Dermis microvascular lymphatic vessel endothelial cell (primary cell): ENCODE measurements around the gene WNK2. TPM values are rescaled to one million over a fixed set of nuclear protein-coding genes. Genes with fewer than 3 reads are reported as not detected.
A peak's percentile ranks its signal among the peaks of the same experiment; 100 is the strongest.

Experiments used
- DNase-seq, 2 donors: peaks; one replicate each; pipeline versions ENCODE4 v3.0.0 to v3.0.0-alpha.2; 2010; ENCODE audit warnings: low read depth in 2 of 2
- total RNA-seq: library from RNA; depleted of rRNA; stranded (reverse); fragments of >200 nt; gene quantifications from 2 replicates; pipeline ENCODE4 v1.2.1, GENCODE V29; 2014

Gene WNK2
- total RNA-seq, 1 donor from 2014 or later: under 0.01 TPM

DNA sequence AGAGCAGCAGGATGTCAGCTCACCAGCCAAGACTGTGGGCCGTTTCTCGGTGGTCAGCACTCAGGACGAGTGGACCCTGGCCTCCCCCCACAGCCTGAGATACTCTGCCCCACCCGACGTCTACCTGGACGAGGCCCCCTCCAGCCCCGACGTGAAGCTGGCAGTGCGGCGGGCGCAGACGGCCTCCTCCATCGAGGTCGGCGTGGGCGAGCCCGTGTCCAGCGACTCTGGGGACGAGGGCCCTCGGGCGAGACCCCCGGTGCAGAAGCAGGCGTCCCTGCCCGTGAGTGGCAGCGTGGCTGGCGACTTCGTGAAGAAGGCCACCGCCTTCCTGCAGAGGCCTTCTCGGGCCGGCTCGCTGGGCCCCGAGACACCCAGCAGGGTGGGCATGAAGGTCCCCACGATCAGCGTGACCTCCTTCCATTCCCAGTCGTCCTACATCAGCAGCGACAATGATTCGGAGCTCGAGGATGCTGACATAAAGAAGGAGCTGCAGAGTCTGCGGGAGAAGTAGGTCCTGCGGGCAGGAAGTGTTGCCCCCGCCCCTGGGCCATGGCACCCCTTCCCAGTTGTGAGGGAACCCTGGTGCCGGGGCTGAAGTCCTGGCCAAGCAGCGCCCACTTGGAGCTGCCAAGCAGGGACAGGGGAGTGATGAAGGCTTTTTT is 108.9 kb downstream of the WNK2 start:
- no peak for DNase-seq

DNA sequence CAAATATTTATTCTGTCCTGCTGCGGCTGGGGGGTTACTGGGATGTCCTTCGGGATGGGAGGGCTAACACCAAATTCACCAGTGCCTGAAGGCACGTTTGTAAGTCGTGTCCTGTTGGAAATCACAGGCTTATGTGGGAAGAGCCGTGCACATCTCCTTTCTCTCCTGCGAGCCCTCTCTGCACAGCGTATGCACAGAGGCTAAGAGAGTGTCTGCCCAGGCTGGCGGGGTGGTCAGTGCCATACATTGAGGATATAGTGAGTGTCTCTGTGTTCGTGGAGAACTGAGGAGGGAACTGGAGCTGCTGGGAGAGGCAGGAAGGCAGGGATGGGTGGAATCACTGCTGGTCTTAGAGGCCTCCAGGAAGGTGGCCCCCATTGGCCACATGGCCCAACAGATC is 110.1 kb downstream of the WNK2 start:
- DNase-seq: no peak

DNA sequence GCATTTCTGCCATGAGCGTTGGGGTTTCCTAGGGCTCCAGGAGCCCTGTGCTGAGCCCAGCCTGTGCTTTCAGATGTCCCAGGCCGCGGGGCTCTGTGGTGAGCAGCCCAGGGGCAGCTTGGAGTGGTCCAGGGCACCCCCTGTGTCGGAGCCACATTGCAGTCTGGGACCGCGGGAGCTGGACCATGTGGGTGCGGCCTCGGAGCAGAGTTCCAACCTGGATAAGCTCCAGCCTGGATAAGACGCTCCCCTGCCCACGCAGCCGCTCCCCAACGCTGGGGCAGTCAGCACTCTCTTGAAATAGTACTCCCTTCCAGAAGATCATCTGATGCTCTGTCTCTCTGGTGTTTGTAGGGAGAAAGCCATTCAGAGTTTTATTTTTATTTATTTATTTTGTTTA is 111.1 kb downstream of the WNK2 start:
- no peak for DNase-seq

DNA sequence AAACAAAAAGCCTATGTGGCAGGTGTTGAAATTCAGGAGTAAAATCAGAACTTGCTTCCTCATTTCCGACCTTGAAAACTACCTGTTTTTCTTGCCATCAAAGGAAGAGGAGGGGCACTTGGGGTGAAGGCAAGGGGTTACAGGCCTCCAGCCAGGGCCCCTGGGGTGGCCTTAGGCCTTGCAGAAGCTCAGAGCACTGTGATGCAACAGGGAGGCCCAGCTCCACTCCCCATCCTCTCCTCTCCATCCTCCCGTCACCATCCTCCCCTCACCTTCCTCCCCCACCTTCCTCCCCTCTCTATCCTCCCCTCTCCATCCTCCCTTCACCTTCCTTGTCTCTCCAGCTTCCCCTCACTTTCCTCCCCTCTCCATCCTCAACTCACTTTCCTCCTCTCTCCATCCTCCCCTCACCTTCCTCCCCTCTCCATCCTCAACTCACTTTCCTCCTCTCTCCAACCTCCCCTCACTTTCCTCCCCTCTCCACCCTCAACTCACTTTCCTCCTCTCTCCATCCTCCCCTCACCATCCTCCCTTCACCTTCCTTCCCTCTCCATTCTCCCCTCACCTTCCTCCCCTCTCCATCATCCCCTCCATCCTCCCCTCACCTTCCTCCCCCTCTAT is 111.6 kb downstream of the WNK2 start:
- no peak for DNase-seq

DNA sequence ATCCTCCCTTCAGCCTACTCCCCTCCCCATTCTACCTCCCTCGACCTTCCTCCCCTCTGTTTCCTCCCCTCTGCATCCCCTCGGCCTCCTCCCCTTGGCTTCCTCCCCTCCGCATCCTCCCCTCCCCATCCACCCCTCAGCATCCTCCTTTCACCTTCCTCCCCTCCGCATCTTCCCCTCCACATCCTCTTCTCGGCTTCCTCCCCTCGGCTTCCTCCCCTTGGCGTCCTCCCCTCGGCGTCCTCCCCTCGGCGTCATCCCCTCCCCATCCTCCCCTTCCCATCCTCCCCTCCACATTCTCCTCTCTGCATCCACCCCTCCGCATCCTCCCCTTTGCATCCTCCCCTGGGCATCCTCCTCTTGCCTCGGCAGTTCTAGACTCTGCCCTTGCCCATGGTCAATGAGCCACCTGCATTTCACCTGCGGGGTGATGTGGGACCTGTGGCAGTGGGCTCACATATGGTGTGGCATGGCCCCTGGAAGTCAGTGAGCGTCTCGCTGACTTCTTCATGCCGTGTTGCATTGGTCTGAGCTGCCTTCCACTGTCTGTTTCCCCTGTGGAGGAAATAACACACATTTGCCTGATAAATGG is 113.0 kb downstream of the WNK2 start:
- no peak for DNase-seq

DNA sequence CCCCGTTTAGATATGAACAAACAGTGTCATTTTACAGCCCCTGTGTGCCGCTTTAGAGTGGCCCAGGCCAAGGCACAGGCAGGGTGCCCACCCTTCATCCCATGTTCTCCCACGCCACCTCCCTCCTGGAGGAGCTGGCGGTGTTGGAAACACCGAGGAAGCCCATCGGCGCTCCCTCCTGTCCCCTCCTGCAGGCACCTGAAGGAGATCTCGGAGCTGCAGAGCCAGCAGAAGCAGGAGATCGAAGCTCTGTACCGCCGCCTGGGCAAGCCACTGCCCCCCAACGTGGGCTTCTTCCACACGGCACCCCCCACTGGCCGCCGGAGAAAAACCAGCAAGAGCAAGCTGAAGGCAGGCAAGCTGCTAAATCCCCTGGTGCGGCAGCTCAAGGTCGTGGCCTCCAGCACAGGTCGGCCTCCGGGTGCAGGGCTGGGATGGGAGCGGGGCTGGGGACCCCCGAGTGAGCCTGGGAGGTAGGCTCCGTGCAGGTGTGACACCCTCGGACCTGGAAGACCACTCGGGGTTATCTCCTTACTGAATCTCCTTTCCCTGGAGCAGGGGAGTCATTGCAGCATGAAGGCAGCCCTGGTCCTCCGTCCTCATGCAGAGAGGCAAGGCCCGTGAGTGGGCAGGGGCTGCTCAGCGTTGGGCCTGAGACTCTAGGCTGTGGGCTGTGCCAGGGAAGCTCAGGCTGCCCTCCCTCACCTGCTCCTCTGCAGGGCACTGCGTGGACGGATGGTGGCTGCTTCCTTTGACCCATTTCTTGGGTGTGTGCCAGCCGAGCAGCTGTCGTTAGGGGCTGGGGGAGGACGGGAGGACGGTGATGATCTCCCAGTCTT is 113.9 kb downstream of the WNK2 start:
- DNase-seq: no peak

DNA sequence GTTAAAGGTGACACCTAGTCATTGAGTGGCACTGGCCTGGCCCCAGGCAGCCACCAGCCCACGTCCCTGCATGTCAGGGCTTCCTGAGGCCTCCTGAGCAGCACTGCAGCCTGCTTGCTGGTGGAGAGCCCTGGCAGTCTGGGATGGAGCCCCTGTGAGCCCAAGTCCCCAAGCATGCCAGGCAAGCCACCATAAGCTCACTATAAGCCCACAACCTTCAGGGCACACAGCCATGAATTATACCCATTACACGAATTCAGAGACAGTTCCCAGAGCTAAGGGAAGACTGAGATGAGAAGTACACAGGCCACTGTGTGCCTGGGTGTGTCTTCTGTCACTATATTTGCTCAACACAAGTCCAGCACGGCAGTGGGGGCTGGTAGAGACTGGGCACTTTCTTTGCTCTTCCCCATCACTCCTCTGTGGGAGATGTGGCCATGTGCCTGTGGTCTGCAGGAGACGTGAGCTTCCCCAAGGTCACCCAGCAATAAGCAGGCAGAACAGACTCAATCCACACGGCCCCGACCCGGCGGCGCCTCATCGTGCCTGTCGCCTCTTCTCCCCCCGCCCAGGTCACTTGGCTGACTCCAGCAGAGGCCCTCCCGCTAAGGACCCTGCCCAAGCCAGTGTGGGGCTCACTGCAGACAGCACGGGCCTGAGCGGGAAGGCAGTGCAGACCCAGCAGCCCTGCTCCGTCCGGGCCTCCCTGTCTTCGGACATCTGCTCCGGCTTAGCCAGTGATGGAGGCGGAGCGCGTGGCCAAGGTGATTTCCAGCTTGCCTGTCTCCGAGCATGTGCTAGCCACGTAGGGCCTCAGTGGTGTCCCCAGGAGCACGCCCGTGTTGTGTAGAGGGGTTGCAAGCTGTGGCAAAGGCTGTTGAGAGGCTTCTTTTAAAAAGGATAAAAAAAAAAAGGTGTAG is 114.8 kb downstream of the WNK2 start:
- DNase-seq: no peak

DNA sequence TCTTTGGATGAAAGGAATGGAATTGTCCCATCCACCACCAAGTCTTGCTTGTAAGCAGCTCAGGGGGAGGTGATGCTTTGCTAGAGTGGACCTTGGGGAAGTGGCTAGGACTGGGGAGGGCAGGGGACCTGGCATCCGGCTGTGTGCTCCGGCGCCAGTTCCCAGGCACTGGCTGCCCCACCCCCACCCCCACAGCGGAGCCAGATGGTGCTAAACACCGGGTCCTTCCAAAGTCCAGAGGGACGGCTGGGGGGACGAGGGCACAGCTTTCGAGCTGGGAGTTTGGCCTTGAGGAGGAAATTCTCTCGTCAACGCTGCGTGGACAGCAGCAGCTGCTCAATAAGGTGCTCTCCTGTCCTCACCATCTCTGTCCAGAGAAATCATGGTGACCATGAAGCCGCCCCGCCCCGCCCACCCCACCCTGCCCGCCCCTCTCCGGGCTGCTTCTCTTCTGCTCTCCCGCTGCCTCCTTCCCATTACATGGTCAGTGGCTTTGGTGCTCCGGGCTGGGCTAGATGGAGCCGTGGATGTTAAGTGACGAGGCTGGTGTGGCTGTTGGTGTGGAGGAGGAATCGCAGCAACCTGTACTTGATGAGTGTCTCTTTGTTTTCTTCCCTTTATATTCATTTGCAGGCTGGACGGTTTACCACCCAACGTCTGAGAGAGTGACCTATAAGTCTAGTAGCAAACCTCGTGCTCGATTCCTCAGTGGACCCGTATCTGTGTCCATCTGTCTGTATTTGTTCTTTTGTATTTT is 115.7 kb downstream of the WNK2 start:
- no peak for DNase-seq

DNA sequence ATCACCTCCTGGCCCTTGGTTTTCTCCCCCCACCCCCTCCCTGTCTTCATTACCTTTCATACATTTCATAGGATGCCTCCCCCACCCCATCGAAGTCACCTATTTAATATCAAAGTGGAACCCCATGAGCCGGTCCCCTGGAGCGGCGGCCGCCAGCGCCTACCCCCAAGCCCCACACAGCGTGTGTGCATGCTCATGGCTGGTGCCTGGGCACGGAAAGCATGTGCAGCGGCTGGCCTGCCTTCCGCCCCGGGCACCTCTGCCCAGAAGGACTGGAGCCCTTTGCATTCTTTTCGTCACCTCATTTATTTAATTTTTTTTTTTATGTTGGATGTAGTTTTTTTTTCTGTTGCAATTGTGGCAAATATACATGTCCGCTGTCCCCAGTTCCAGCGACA is 116.2 kb downstream of the WNK2 start:
- no peak for DNase-seq

DNA sequence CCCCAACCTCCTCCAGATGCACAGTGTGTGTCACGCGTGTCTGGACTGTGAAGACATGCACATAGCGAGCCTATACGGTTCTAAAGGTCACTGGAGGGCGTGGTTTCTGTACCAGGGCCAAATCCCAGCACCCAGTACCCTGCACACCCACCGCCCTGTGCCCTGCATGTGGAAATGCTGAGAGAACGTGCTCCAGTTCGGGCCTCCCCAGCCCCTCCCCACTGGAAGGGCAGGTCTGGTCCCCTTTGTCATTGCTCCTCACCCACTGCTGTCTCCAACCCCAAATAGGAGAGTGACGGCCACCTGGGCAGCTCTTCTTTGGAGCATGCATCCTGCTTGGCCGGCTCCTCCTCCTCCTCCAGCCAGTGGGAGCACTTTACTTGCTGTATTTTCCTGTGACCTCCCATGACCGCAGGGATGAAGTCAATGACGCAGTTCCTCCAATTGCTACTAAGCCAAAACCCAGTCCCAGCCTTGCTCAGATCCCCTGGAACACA is 116.7 kb downstream of the WNK2 start:
- DNase-seq: no peak

DNA sequence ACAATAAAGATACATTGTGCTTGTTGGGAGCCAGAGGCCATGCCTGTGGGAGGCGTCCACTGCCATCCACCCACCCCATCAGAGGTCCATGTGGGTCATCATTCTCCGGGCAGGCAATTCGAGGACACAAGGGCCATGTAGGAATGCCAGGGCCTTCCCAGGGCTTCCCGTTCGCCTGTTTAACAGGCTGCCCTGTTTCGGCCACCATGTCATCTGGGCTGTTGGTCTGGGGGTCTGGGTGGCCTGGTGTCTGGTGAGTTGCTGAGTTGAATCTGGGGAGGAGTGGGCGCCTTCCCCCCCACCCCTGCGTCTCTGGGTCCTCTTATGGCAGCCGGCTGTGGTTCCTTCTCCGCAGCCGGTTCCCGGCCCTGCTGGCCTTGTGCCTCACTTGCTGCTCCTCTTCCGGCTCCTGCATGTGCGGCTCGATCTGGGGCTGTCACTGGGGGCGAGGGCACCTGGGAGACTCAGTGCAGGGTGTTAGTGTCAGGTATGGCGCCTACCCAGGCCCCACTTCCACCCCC is 117.4 kb downstream of the WNK2 start:
- no peak for DNase-seq

DNA sequence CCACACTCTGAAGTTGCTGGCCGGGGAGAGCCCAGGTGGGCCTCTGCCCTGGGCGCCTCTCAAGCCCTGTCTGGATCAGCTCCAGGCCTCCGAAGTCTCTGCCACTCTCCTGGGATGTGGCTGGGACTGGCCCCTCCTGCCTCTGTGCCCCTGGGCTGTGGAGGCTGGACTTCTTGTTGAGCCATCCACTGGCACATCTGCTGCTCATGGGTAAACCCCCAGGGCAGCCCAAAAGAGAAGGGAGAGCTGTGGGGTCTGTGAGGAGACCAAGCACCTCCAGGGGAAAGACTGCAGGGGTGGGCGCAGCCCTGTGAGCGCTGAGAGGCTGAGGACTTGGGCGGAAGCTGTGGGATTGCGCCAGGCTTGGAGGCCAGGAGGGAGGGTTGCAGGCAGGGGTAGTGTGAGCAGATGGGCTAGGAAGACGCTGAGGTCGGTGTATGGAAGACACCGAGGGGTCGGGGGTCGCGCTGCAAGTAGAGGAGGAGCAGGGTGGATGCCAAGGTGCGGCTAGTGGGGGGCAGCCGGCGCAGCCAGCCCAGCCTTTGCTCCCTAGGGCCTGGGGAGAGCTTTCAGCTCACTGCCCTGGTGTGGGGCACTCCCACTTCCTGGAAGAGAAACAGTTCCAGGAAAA is 118.1 kb downstream of the WNK2 start:
- no peak for DNase-seq

DNA sequence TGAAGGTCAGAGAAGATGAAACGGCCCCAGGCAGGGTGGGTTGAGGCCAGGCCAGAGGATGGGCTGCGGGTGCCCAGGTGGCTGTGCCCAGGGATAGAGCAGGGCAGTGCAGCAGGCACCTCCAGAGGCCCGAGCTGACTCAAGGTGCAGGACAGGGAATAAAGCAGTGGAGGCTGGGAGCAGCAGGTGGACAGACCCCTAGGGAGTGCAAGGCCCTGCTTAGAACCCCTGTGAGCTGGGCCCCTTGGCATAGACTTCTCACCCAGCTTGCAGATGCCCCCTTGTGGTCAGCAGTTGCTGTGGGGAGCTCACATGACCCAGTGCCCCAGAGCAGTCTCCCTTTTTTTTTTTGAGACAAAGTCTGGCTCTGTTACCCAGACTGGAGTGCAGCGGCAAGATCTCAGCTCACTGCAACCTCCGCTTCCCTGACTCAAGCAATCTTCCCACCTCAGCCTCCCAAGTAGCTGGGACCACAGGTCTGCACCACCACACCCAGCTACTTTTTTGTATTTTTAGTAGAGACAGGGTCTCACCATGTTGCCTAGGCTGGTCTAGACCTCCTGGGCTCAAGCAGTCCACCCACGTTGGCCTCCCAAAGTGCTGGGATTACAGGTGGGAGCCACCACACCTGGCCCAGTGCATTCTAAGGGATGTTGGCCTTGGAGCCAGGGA is 118.8 kb downstream of the WNK2 start:
- DNase-seq: peak; percentile 45 to 75

DNA sequence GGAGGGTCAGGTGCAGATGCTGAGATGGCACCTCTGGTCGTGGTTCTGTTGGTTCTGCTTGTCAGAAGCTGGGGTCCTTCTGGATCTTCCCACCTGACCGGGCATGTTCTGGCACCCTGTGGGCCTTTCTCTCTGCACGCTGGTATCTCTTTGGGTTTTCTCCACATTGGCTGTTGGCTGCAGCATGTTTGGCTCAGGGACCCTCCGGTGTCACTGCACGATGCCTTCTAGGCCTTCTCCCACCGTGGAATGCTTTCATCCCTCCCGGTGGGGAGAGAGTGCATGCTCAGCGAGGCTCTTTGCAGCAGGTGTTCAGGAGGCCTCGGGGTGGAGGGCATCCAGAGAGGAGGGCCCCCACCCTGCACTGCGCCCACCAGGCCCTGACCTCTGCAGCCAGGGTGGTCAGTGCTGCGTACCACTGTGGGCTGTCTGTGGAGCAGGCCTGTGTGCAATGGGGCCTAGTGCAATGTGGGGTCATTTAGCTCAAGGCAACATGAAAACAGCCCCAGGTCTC is 119.4 kb downstream of the WNK2 start:
- DNase-seq: no peak

DNA sequence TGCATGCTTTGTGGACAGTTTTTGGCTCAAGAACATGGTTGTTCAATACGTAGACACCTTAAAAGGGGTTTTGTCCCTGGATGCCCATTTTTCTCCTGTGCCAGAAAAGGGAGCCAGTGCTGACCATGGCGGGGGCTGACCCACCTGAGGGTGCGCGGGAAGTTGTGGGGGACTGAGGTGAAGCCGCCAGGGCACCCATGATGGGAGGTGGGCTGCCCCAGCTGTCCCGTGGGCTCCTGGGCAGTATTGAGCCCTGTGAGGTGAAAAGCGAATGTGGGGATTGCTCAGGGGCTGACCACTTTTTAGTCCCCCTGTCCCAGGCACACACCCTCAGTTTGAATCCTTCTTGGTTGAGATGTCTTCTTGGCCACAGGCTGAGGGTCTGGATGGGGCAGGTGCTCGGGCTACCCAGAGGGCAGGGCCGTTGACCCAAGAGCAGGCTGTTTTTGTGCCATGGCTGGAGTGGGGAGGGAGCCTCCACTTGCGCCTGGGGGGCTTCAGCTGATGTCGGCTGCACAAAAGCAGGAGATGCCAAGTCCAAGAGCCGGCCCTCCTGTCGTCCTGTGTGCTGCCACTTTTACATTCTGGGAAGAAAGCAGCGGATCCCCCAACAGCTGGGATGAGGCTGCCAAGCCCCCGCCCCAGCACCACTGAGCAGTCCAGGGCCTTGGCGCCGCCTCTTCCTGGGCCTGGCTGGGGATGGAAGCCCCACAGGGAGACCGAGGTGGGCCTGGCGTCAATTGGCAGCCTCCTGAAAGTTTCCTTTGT is 120.1 kb downstream of the WNK2 start:
- no peak for DNase-seq

DNA sequence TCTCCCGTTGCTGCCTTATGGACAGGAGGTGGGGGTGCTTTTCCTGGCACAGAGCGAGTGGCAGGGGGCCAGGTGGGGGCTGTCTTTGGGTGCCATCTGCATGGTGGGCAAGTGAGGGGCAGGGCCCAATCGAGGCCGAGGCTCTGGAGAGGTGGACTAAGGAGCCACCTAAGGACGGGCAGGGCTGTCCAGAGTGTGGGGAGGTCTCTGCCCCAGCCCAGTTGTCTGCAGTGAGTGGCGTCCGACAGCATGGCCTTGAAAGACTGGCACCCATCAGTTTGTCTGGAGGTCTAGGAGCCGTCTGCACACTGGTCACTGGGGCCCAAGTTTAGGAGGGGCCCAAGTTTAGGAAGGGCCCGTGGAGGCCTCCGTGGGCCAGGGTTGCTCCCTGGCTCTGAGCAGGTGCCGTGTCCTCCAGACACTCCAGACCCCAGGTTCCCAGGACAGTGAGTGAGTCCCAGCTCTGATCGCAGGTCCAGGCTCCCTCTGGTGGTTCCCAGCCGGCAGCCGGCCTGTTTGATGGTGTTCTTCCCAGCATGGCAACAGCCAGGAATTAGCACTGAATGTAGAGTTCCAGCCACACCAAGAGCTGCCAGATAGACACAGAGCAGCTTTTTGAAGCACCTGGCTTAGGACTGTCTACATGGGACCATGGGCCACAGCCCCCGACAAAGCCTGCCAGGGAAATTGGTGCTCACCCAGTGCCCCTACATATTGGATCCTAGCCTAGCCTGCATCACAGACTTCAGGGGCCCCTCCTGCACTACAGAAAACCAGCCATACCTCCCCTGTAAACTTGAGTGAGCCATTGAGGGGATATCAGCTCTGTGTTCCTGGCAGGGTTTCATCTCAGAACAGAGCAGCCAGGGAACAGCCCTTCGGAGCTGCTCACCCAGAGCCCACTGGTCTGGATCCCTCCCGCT is 120.9 kb downstream of the WNK2 start:
- DNase-seq: peak; percentile 33 to 53

DNA sequence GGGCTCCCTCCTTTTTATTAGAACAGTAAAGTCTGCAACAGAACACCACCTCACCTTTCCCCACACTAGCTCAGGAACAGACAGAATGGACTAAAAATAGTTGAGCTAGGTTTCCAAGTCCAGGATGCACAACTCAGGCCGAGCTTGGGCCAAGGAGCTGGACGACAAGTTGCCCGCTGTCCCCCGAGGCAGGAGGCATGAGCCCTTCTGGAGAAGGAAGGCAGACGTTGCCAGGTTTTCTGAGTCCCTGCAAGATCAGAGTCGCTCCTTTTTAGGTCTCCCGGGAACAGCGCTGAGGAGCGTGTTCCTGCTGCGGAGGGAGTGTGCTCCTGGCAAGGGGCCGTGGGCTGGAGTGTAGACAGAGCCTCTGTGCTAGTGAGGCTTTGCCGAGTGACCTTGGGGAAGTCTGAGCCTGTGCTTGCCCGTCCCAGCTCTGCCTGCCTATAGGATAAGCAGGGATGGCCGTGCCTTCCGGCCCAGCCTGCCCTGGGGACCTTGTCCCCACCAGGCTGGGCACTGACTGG is 121.6 kb downstream of the WNK2 start:
- no peak for DNase-seq
